ENCODE data around the gene RNU5D-1. TPM values are rescaled to one million over a fixed set of nuclear protein-coding genes. Genes with fewer than 3 reads are reported as not detected.

Gene RNU5D-1
- total RNA-seq, 1 experiment from 2014 or later: not detected

- H3K27ac Mint-ChIP-seq: no peak overlapping the region
Measured at GRCh38 chr1:44735992-44736391, 5.0 kb upstream of the RNU5D-1 start.

More at GRCh38 chr1:44735992-44736391, 5.0 kb upstream of the RNU5D-1 start:
- Histone ChIP-seq H3K56ac (ENCODE audit: insufficient read length, low read depth, low read length) (no peak overlapping the region), H2BK12ac (ENCODE audit: insufficient read length, low read depth, low read length) (no peak overlapping the region), H4K20me1 (ENCODE audit: control insufficient read depth, insufficient read depth, insufficient read length) (no peaks in the 10 kb centered on the region), H3K4me1 (ENCODE audit: insufficient read depth, low read length) (no peaks in the 10 kb centered on the region), H3K4ac (ENCODE audit: low read depth, low read length) (no peak overlapping the region), H3K18ac (ENCODE audit: insufficient read length, low read depth, low read length) (no peak overlapping the region), H2AK5ac (ENCODE audit: insufficient read length, low read length) (no peak overlapping the region), H3K4me2 (ENCODE audit: insufficient read depth, insufficient read length, low read length) (no peak overlapping the region), H2BK5ac (ENCODE audit: insufficient read length, low read length) (no peak overlapping the region), H4K5ac (ENCODE audit: insufficient read length, low read depth, low read length) (no peak overlapping the region), H3K79me2 (ENCODE audit: insufficient read depth, low read length) (peaks cover 7% of the 10 kb centered on the region; the same call in 1 of the 2 replicates), H2BK15ac (ENCODE audit: low read depth, low read length) (no peak overlapping the region), H2AFZ (ENCODE audit: low read length) (no peak overlapping the region), H2BK20ac (ENCODE audit: low read depth, low read length, poor library complexity, severe bottlenecking) (no peak overlapping the region), H3K14ac (ENCODE audit: insufficient read depth, low read length) (no peak overlapping the region), H3T11ph (ENCODE audit: low read length) (no peak overlapping the region), H4K91ac (ENCODE audit: insufficient read length, low read depth, low read length) (no peak overlapping the region), H3K23ac (ENCODE audit: insufficient read length, low read depth, low read length) (no peak overlapping the region), H3K27me3 (ENCODE audit: insufficient read depth, low read length) (no peaks in the 10 kb centered on the region), H3K79me1 (ENCODE audit: insufficient read depth, low read depth, low read length, poor library complexity, severe bottlenecking) (no peaks in the 10 kb centered on the region), H3K9ac (ENCODE audit: extremely low read depth, insufficient read length, low read length) (no peak overlapping the region), H2BK120ac (ENCODE audit: low read depth, low read length, poor library complexity, severe bottlenecking) (no peak overlapping the region), H3K23me2 (ENCODE audit: insufficient read length, low read depth, low read length, poor library complexity, severe bottlenecking) (peaks cover 9% of the 10 kb centered on the region), H4K8ac (replicated peaks; ENCODE audit: insufficient read length, low read depth, low read length) (no peak overlapping the region), H3K27ac (ENCODE audit: insufficient read length, low read depth, low read length) (no peak overlapping the region), H3K9me3 (ENCODE audit: control insufficient read depth, low read depth, low read length) (no peaks in the 10 kb centered on the region)
- peaks cover 2 to 11% of the 10 kb centered on the region in 2 experiments; a peak in 4 of 5 replicates for H3K9me3 Mint-ChIP-seq
- no peak overlapping the region for H3K4me3 Mint-ChIP-seq
- peaks cover 2% of the 10 kb centered on the region; the same call in 1 of the 2 replicates for H3K27me3 Mint-ChIP-seq (ENCODE audit: low read depth)
- no peak for TF ChIP-seq CTCF (conservative IDR thresholded peaks at IDR 0.05)
- DNase-seq: no peak
- no CpG with 5 or more reads among the region's 1 CpG for WGBS (ENCODE audit: extremely low coverage, insufficient read length, low lambda C conversion rate)
- H3K36me3 Mint-ChIP-seq (ENCODE audit: insufficient read depth in 1 of 3, low read depth in 3 of 3): peaks cover 3 to 7% (median 4%) of the 10 kb centered on the region in 3 experiments; a peak in 6 of 7 replicates
- H3K4me1 Mint-ChIP-seq: peaks cover 16 to 23% of the 10 kb centered on the region in 2 experiments

Data from H9 (cell line).